GM23338 (cell line): ENCODE data around the gene C1orf115. TPM values are rescaled to one million over a fixed set of nuclear protein-coding genes. Genes with fewer than 3 reads are reported as not detected.

Experiments
- polyA plus RNA-seq: library from polyadenylated mRNA; unstranded; fragments of >200 nt; fragmentation: Nextera tagmentation; extraction: Ambion mirVana; gene quantifications from 2 replicates; pipeline ENCODE4 v1.2.1, GENCODE V29; 2016
- total RNA-seq: library from RNA; depleted of rRNA; stranded (reverse); fragments of >200 nt; shearing (Covaris generic); gene quantifications from 2 replicates; pipeline ENCODE4 v1.2.3, GENCODE V29; 2014; rRNA removed

Gene C1orf115
- total and polyA plus RNA-seq, 2 experiments from 2014 or later: 2.5 to 6.0 TPM

Other genes with a start within 250 kb of the C1orf115 start
- 13.6 and 13.9 TPM in 2 replicates for gene MARK1, start 162.2 kb upstream of the C1orf115 start, total RNA-seq
- 9.7 and 11.1 TPM in 2 replicates for gene MARK1, start 162.2 kb upstream of the C1orf115 start, polyA plus RNA-seq
- gene MTARC2, start 58.0 kb downstream of the C1orf115 start, total RNA-seq: 4.1 and 4.3 TPM in 2 replicates
- gene MTARC2, start 58.0 kb downstream of the C1orf115 start, polyA plus RNA-seq: 7.7 and 8.0 TPM in 2 replicates
- 29.7 and 33.9 TPM in 2 replicates for gene MTARC1, start 96.5 kb downstream of the C1orf115 start, total RNA-seq
- 33.2 and 34.6 TPM in 2 replicates for gene MTARC1, start 96.5 kb downstream of the C1orf115 start, polyA plus RNA-seq
- gene HLX, start 189.1 kb downstream of the C1orf115 start, total RNA-seq: 0.07 TPM in 1 of 2 replicates, not detected in the other
- gene HLX, start 189.1 kb downstream of the C1orf115 start, polyA plus RNA-seq: not detected in 2 replicates